ENCODE measurements around the gene DGKG.

- no peak for TF ChIP-seq ATF2 (IDR thresholded peaks at IDR 0.05; ENCODE audit: low read length)
- TF ChIP-seq SIX5 (IDR thresholded peaks at IDR 0.05; ENCODE audit: low read depth, low read length, severe bottlenecking): no peak
- TF ChIP-seq CREM (IDR thresholded peaks at IDR 0.05; ENCODE audit: low read depth): no peak
- TF ChIP-seq POLR2A (IDR thresholded peaks at IDR 0.05; ENCODE audit: low read depth, low read length): no peak
- TF ChIP-seq TCF12 (IDR thresholded peaks at IDR 0.05; ENCODE audit: low read depth, low read length): no peak
- no peak for TF ChIP-seq CTCF (IDR thresholded peaks at IDR 0.05 in 2 of 3, conservative IDR thresholded peaks at IDR 0.05 in 1 of 3; ENCODE audit: control insufficient read depth in 2 of 3, extremely low read depth in 1 of 3, insufficient read depth in 1 of 3, low read depth in 3 of 3, low read length in 3 of 3)
- no peak for TF ChIP-seq ELK1 (IDR thresholded peaks at IDR 0.05; ENCODE audit: low read depth, low read length)
- no peak for TF ChIP-seq SMAD1 (IDR thresholded peaks at IDR 0.05; ENCODE audit: low read depth, partially characterized antibody)
- no peak for TF ChIP-seq HCFC1 (IDR thresholded peaks at IDR 0.05; ENCODE audit: low read length)
- TF ChIP-seq ZZZ3 (IDR thresholded peaks at IDR 0.05; ENCODE audit: control insufficient read depth, insufficient read length, low read depth): no peak
Observed at GRCh38 chr3:186182850-186183249, 179.2 kb downstream of the DGKG start.
